CD14-positive monocyte (primary cell): ENCODE results near the gene PARD6B. TPM values are rescaled to one million over a fixed set of nuclear protein-coding genes. Genes with fewer than 3 reads are reported as not detected.
"Not testable (repeated sequence)": the region's sequence is repeated elsewhere in the genome, so short reads cannot be mapped to it uniquely, and the experiment has no call there.

Source experiments
- DNase-seq, 3 donors: peaks; one replicate each; pipeline ENCODE4 v3.0.0-alpha.2; 2011 to 2022
- H2AFZ ChIP-seq: 2 replicates; pipeline ENCODE4 v1.6.0; 2012; ENCODE audit warnings: mild to moderate bottlenecking, low read depth, low read length, inconsistent platforms; ENCODE audit not compliant: insufficient read depth, poor library complexity, severe bottlenecking
- H3K27ac ChIP-seq, 2 donors: 1 replicate in 1 of 2; 2 replicates in 1 of 2; pipeline ENCODE4 v1.5.1; 2012 to 2013; ENCODE audit warnings: low read length in 2 of 2, control low read depth in 1 of 2, inconsistent platforms in 1 of 2, low read depth in 1 of 2, mild to moderate bottlenecking in 1 of 2
- H3K27me3 ChIP-seq, 2 donors: one replicate each; pipeline versions ENCODE4 v1.6.0 to v1.6.1; 2011 to 2013; ENCODE audit warnings: low read length in 2 of 2; ENCODE audit not compliant: control insufficient read depth in 2 of 2, insufficient read depth in 2 of 2
- H3K36me3 ChIP-seq, 2 donors: replicated peaks in 1 of 2; 1 replicate in 1 of 2; 2 replicates in 1 of 2; pipeline versions ENCODE4 v1.5.1 to v1.6.1; 2012 to 2013; ENCODE audit warnings: low read length in 2 of 2, control low read depth in 1 of 2, inconsistent platforms in 1 of 2, mild to moderate bottlenecking in 1 of 2; ENCODE audit not compliant: insufficient read depth in 2 of 2, control insufficient read depth in 1 of 2
- H3K4me1 ChIP-seq, 2 donors: 1 replicate in 1 of 2; 2 replicates in 1 of 2; pipeline versions ENCODE4 v1.5.1 to v1.6.1; 2012 to 2013; ENCODE audit warnings: low read length in 2 of 2, control low read depth in 1 of 2, inconsistent platforms in 1 of 2, mild to moderate bottlenecking in 1 of 2, moderate library complexity in 1 of 2; ENCODE audit not compliant: insufficient read depth in 2 of 2, control insufficient read depth in 1 of 2
- H3K4me2 ChIP-seq: replicated peaks from 2 replicates; pipeline ENCODE3; 2012; ENCODE audit warnings: low read length, moderate library complexity, mild to moderate bottlenecking; ENCODE audit not compliant: poor library complexity, severe bottlenecking; ENCODE audit errors: extremely low read depth
- H3K4me3 ChIP-seq, 3 experiments: fragments of 200-600 bp in 1 of 3; sonication (generic) in 1 of 3; replicated peaks in 1 of 3; 1 replicate in 2 of 3; 2 replicates in 1 of 3; pipeline ENCODE4 v1.5.1; 2011 to 2013; ENCODE audit warnings: low read length in 3 of 3, mild to moderate bottlenecking in 3 of 3, control low read depth in 2 of 3, low read depth in 2 of 3, inconsistent platforms in 1 of 3, moderate library complexity in 1 of 3
- H3K79me2 ChIP-seq: 2 replicates; pipeline ENCODE4 v1.6.0; 2012; ENCODE audit warnings: mild to moderate bottlenecking, control low read depth, inconsistent platforms, low read length, moderate library complexity; ENCODE audit not compliant: insufficient read depth
- H3K9ac ChIP-seq: 2 replicates; pipeline ENCODE4 v1.6.0; 2017; ENCODE audit warnings: low read length, mild to moderate bottlenecking; ENCODE audit not compliant: insufficient read depth, poor library complexity, severe bottlenecking
- H3K9me3 ChIP-seq, 2 donors: replicated peaks in 1 of 2; 1 replicate in 1 of 2; 2 replicates in 1 of 2; pipeline versions ENCODE4 v1.5.1 to v1.6.1; 2012 to 2013; ENCODE audit warnings: low read length in 2 of 2, control low read depth in 1 of 2; ENCODE audit not compliant: control insufficient read depth in 1 of 2, insufficient read depth in 1 of 2
- H4K20me1 ChIP-seq: 2 replicates; pipeline ENCODE4 v1.6.0; 2012; ENCODE audit warnings: mild to moderate bottlenecking, low read length, control low read depth, moderate library complexity; ENCODE audit not compliant: insufficient read depth
- H3K27ac Mint-ChIP-seq, 7 donors: one replicate each; pipeline ENCODE4 v1.8.0; 2020; ENCODE audit warnings: mild to moderate bottlenecking in 7 of 7, mixed read lengths in 7 of 7, moderate library complexity in 6 of 7, inconsistent platforms in 2 of 7
- H3K27me3 Mint-ChIP-seq, 3 donors: one replicate each; pipeline ENCODE4 v1.8.0; 2021 to 2022; ENCODE audit warnings: low read depth in 3 of 3, mild to moderate bottlenecking in 3 of 3, mixed read lengths in 3 of 3, moderate library complexity in 3 of 3, inconsistent platforms in 1 of 3
- H3K36me3 Mint-ChIP-seq, 2 donors: one replicate each; pipeline ENCODE4 v1.8.0; 2020; ENCODE audit warnings: mixed read lengths in 2 of 2, inconsistent platforms in 1 of 2, mild to moderate bottlenecking in 1 of 2
- H3K4me1 Mint-ChIP-seq: one replicate; pipeline ENCODE4 v1.8.0; 2020; ENCODE audit warnings: mild to moderate bottlenecking, mixed read lengths
- H3K4me3 Mint-ChIP-seq, 2 donors: one replicate each; pipeline ENCODE4 v1.8.0; 2020; ENCODE audit warnings: mild to moderate bottlenecking in 2 of 2, mixed read lengths in 2 of 2, moderate library complexity in 1 of 2
- H3K9me3 Mint-ChIP-seq, 7 donors: one replicate each; pipeline ENCODE4 v1.8.0; 2020 to 2022; ENCODE audit warnings: mixed read lengths in 7 of 7, mild to moderate bottlenecking in 6 of 7, moderate library complexity in 6 of 7, inconsistent platforms in 2 of 7
- WGBS: methylation state at CpG from one replicate; pipeline ENCODE4 v1.1.5; 2013; ENCODE audit warnings: missing lambda C conversion rate; ENCODE audit not compliant: insufficient coverage; 5-methylcytosine and 5-hydroxymethylcytosine counted together
- intact Hi-C, 2 donors: fragments of 100-400 bp; cut with micrococcal nuclease; formaldehyde crosslinking; loops; one replicate each; pipeline versions ENCODE4 v1.15.0 to v1.15.1; 2023
- polyA plus RNA-seq, 3 donors: library from polyadenylated mRNA; depleted of rRNA in 1 of 3; unstranded in 2 of 3; stranded (reverse) in 1 of 3; fragments of 300-500 nt in 2 of 3; fragments of >200 nt in 1 of 3; fragmentation: Illumina TruSeq in 2 of 3; gene quantifications; 1 replicate in 2 of 3; 2 replicates in 1 of 3; pipeline ENCODE4 v1.2.3, GENCODE V29; 2012 to 2021
- TF ChIP-seq, protein P1 (sequence below): fragments of 200-600 bp; IDR thresholded peaks from one replicate; pipeline ENCODE4 v1.8.0; 2022; ENCODE audit warnings: antibody characterized with exemption, mild to moderate bottlenecking

The PARD6B gene
- polyA plus RNA-seq, 3 donors: 0.04 to 0.13 (median 0.13) TPM

DNA sequence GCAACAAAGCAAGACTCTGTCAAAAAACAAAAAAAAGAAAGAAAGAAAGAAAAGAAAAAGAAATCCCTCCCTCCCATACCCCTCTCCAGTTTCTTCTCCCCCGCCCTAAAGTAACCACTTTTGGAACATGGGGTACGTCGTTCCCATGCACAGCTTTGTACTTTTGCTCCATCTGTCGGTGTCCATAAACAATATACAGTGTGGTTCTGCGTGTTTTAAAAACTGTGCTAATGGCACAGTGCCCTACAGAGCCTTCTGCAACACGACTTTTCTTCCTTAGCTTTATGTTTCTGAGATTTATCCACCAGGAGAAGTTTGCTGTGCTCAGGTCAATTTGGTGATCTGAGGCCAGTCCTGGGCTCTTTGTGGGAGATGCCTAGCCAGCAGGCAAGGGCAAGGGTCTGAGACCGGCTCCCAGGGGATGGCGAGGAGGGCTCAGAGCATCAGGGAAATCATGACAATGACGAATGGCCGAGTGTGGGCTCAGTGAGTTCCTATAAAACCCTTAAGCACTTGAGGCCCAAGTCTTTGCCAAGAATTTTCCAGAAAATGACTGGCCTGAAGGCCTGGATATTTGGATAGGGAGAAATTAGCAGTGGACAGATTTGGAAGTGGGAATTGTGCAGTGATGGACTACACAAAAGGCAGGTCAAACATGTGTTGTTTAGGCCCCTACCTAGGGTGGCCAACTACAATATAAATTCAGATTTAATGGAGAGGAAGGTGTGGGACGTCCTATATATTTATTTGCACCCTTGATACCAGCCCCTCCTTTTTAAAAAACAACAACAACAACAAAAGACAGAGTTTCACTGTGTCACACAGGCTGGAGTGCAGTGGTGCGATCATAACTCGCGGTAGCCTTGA, 61.6 kb downstream of the PARD6B start:
- H3K79me2 ChIP-seq: no peaks in the 10 kb centered on the region
- no peak overlapping the region for H3K27ac ChIP-seq
- WGBS: 99% methylated on average over 9 of the region's 14 CpGs
- Mint-ChIP-seq H3K4me3 (peak overlapping the region in 1 of 2 donors; percentile 26), H3K9me3 (peaks cover 0 to 3% (median 0%) of the 10 kb centered on the region in 7 donors), H3K4me1 (peaks cover 27% of the 10 kb centered on the region), H3K27ac (no peak overlapping the region), H3K27me3 (peaks cover 9 to 24% (median 10%) of the 10 kb centered on the region in 3 donors), H3K36me3 (no peaks in the 10 kb centered on the region)
- no peak overlapping the region for H3K4me3 ChIP-seq
- DNase-seq: no peak
- intact Hi-C loops: loop anchor here (5.0 to 10.0 kb wide), 2 partner anchors 134 to 142 kb away; partner anchors contain the start of gene ADNP (in 1 of the 2)
- no peaks in the 10 kb centered on the region for H4K20me1 ChIP-seq
- no peak overlapping the region for H2AFZ ChIP-seq
- H3K36me3 ChIP-seq: no peaks in the 10 kb centered on the region
- TF ChIP-seq, protein P1, sequence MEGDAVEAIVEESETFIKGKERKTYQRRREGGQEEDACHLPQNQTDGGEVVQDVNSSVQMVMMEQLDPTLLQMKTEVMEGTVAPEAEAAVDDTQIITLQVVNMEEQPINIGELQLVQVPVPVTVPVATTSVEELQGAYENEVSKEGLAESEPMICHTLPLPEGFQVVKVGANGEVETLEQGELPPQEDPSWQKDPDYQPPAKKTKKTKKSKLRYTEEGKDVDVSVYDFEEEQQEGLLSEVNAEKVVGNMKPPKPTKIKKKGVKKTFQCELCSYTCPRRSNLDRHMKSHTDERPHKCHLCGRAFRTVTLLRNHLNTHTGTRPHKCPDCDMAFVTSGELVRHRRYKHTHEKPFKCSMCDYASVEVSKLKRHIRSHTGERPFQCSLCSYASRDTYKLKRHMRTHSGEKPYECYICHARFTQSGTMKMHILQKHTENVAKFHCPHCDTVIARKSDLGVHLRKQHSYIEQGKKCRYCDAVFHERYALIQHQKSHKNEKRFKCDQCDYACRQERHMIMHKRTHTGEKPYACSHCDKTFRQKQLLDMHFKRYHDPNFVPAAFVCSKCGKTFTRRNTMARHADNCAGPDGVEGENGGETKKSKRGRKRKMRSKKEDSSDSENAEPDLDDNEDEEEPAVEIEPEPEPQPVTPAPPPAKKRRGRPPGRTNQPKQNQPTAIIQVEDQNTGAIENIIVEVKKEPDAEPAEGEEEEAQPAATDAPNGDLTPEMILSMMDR: no peak
- no peak overlapping the region for H3K9ac ChIP-seq
- no peak overlapping the region for H3K4me2 ChIP-seq
- peaks cover 30 to 41% of the 10 kb centered on the region in 2 donors for H3K4me1 ChIP-seq
- H3K27me3 ChIP-seq: peaks cover 7 to 9% of the 10 kb centered on the region in 2 donors
- no peaks in the 10 kb centered on the region for H3K9me3 ChIP-seq

- not testable (repeated sequence) for H3K9me3 ChIP-seq, H3K4me3 ChIP-seq, H4K20me1 ChIP-seq, H3K27me3 ChIP-seq, H3K79me2 ChIP-seq, H3K27ac ChIP-seq, H3K9ac ChIP-seq, H3K36me3 Mint-ChIP-seq, H2AFZ ChIP-seq, H3K36me3 ChIP-seq, H3K9me3 Mint-ChIP-seq, H3K4me2 ChIP-seq, DNase-seq
- Mint-ChIP-seq H3K4me3 (peak overlapping the region; percentile 2 to 48), H3K27me3 (peaks cover 9 to 24% (median 10%) of the 10 kb centered on the region in 3 donors), H3K4me1 (peaks cover 23% of the 10 kb centered on the region), H3K27ac (peak overlapping the region in 1 of 7 donors; percentile 63)
- intact Hi-C loops: loop anchor here (5.0 to 10.0 kb wide), 2 partner anchors 134 to 141 kb away; partner anchors contain the start of gene ADNP (in 1 of the 2)
- TF ChIP-seq, protein P1: peak; percentile 58
- peaks cover 27 to 37% of the 10 kb centered on the region in 2 donors for H3K4me1 ChIP-seq
- no CpG with 5 or more reads among the region's 13 CpGs for WGBS
These were observed 62.2 kb downstream of the PARD6B start for GRCh38 chr20:50793575-50794016.
